Gastroesophageal sphincter (tissue), 3 donors: ENCODE data around the gene NANOS1.

ENCODE experiments used
- EP300 ChIP-seq: sonication (generic); formaldehyde crosslinking; IDR thresholded peaks from one replicate; pipeline ENCODE4 v1.6.1; 2017; ENCODE audit warnings: antibody characterized with exemption, mild to moderate bottlenecking
- POLR2A ChIP-seq, 2 donors: fragments of 450-650 bp; IDR thresholded peaks; one replicate each; pipeline ENCODE4 v1.6.1; 2017; ENCODE audit warnings: antibody characterized with exemption in 2 of 2, mild to moderate bottlenecking in 2 of 2, moderate library complexity in 1 of 2
- POLR2AphosphoS5 ChIP-seq: sonication (generic); formaldehyde crosslinking; IDR thresholded peaks from one replicate; pipeline ENCODE4 v1.6.1; 2017; ENCODE audit warnings: antibody characterized with exemption
- TF ChIP-seq, protein P1 (sequence below), 4 experiments: fragments of 200-600 bp in 2 of 4; fragments of 450-650 bp in 2 of 4; sonication (generic) in 1 of 4; IDR thresholded peaks; one replicate each; pipeline ENCODE4 v1.5.1; 2017 to 2019; ENCODE audit warnings: antibody characterized with exemption in 4 of 4, mild to moderate bottlenecking in 2 of 4, moderate library complexity in 2 of 4

DNA sequence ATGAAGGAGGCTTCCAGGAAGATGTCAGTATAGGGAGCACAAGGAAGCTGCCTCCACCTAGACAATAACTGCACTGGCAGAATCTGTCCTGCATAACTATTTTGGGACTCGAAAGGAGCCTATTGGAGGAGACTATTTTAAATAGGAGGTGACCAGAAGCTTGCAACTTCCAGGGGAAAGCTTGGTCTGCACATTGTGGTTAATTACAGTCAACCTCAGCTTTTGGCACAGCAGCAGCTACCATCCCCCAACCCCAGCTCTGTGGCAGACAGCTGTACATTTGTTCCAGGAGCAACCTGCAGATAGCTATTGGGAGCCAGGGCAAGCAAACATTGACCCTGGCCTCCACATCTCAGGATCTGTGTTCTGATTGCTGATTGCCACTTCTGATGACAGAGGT is 46.3 kb upstream of the NANOS1 start:
- TF ChIP-seq, protein P1, sequence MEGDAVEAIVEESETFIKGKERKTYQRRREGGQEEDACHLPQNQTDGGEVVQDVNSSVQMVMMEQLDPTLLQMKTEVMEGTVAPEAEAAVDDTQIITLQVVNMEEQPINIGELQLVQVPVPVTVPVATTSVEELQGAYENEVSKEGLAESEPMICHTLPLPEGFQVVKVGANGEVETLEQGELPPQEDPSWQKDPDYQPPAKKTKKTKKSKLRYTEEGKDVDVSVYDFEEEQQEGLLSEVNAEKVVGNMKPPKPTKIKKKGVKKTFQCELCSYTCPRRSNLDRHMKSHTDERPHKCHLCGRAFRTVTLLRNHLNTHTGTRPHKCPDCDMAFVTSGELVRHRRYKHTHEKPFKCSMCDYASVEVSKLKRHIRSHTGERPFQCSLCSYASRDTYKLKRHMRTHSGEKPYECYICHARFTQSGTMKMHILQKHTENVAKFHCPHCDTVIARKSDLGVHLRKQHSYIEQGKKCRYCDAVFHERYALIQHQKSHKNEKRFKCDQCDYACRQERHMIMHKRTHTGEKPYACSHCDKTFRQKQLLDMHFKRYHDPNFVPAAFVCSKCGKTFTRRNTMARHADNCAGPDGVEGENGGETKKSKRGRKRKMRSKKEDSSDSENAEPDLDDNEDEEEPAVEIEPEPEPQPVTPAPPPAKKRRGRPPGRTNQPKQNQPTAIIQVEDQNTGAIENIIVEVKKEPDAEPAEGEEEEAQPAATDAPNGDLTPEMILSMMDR (IDR thresholded peaks at IDR 0.05), result no peak
- TF ChIP-seq POLR2A (IDR thresholded peaks at IDR 0.05) (no peak), EP300 (no peak), POLR2AphosphoS5 (no peak)
